NCI-H2081 (cell line): ENCODE data around the gene TGM5.

Source experiments
- DNase-seq, 2 experiments: peaks; one replicate each; lab custom pipeline; 2025; lab: John Stamatoyannopoulos, UW

Gene TGM5

DNA sequence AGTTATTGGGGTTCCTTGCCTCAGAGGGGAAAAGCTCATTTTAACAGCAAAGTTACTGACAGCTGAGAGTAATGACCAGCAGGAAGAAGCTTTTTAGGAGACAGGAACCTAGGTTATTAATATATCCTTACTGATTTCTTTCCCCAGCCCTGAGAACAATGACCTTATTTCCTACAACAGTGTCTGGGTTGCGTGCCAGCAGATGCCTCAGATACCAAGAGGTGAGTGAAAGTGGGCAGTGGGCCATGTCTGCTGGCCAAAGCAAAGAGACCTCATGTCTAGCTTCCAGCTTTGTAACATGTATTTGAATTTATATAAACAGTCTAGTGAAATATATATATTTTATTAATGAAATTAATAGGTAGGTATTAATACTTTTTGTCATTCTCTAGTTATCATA lies 76.5 kb downstream of the TGM5 start:
- DNase-seq = no peak

DNA sequence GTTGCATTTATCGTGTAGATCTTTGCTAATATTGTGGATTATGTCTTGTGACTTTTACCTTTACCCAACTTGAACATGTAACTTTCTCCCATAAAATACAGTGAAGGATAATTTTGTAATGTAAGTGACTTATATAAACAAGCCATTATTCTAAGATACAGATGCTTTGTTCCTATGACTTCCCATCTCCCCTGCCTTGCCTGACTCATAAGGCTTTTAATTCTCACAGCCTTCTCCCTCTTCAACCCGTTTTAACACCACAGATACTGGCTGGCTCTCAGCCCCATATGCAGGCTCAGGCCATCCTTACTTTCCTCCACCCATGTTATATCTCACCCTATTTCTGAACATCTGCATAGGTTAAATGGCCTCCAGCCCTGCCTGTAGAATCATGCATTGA lies 77.4 kb downstream of the TGM5 start:
- DNase-seq = no peak

DNA sequence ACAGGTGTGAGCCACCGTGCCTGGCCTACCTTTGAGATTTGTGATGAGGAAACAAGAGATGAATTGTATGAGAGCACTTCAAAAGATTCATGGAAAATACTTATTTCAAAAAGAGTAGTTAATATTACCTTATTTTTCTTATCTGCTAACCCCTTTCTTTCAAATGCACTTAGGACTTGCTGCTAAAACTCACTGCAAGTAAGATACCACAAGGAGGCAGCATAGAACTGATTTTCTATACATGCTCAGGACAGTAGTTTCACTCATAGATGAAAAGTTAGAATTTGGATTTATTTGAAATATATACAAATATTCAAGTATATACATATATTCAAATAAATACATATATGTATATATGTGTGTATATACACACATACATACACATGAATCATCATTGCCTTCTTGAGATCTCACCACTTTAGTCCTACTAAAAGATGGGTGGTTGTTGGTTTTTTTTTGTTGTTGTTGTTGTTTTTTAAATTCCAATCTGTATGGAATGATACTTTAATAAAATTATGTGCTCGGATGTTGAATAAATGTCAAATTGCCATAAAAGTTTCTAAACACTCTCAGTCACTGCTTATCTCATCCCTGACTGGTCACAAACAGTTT lies 79.1 kb downstream of the TGM5 start:
- DNase-seq = peak; percentile 44 to 45

DNA sequence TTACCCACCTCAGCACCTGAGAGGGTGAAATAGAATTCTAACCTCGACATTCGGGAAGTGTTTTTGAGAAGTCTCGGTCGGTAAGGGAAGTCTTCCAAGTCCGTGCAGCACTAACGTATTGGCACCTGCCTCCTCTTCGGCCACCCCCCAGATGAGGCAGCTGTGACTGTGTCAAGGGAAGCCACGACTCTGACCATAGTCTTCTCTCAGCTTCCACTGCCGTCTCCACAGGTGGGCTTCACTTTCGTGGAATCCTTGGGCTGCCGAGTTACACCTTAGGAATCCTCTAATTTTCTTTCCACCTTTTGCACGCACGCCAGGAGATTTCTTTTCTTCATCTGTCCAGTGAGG lies 80.8 kb downstream of the TGM5 start:
- DNase-seq = peak in 1 of 2 experiments; percentile 35

DNA sequence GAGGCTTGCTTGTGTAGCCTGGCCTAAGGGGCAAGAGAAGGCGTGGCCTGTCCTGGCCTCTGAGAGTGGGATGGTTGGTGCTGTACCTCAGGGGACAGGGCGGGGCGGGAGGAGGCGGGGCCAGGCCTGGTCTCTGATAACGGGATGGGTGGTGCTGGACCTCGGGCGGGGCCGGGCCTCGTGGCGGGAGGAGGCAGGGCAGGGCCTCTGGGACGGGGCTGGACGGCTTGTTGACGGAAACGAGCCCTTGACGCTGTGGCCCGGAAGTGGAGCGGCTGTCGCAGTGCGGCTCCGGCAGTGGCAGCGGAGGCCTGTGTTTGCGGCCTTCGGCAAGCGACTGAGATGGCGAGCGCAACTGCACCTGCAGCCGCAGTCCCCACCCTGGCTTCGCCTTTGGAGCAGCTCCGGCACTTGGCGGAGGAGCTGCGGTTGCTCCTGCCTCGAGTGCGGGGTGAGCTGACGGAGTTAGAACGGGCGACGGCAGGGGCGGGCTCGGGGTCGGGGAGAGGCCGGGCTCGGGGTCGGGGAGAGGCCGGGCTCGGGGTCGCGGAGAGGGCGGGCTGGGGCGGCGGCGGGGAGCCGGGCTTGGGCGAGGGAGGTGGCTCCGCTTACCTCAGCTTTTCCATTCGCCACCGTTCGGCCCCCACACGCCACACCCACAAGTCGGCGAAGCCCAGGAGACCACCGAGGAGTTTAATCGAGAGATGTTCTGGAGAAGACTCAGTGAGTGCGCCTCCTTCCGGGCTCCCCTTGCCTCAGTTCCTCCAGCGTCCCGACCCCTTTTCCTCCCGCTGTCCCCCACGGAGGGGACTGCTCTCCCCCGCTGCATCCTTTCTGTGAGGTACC lies 81.3 kb downstream of the TGM5 start, which contains the start of gene CCNDBP1:
Gene CCNDBP1, plus strand, starts transcription at position 247 of the 846 bp plus-strand sequence. Its CDS starts 96 bp downstream, at position 343.
- peak; percentile 70 to 83 for DNase-seq

DNA sequence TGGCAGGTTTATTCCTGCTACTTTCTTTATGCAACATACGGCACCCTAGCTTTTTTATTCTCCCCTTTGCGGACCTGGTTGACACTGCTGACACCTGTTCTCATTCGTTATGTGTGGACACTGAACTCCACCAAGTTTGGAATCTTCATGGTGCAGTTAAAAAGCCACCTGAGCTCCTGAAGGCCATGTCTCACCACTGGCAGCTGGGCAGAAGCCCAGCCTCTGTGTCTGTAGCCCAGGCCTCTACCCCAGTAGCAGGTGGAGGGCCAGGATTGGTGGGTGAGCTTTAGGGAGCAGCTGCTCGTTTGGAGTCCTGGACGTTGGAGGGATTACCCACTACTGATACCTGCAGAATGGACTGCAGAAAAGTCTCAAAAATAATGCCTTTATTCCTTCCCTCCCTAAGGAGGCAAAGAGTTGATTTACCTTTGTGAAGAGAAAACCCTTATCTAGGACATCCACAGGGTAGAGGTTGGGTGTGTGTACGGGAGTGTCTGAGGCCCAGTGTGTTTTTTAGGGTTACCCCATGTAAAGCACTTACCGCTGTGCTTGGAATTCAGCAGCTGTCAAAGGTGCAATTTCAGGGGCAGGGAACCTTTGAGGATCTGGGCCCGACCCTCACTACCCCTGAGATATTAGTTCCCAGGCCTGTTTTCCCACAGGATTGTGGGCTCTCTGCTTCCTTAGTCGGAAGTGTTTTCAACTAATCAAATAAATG lies 82.2 kb downstream of the TGM5 start:
- no peak for DNase-seq

DNA sequence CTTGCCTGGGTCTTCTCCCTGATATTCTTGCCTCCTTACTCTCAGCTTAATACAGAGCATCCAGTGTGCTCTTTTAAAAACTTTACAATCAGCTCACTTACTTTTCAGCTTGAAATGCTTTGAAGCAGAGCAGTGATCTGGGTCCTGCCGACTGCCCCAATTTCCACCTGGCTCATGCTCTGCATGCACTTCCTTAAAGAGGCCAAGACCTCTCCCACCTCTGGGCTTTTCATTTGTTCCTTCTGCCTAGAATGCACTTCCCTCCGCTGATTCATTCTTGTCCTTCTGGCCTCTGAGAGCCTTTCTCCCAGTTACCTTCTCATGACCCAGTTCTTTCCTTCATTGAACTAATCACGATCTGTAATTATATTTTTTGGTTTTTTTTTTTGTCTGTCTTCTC lies 83.5 kb downstream of the TGM5 start:
- no peak for DNase-seq
